Mesodermal cell (in vitro differentiated cells): ENCODE measurements around the gene NPNT.

ENCODE experiments used
- H3K27ac ChIP-seq: 2 replicates; pipeline ENCODE4 v1.7.0; 2013; ENCODE audit warnings: mild to moderate bottlenecking, low read depth, low read length, moderate library complexity; ENCODE audit not compliant: severe bottlenecking
- H3K36me3 ChIP-seq: 2 replicates; pipeline ENCODE4 v1.7.1; 2013; ENCODE audit warnings: mild to moderate bottlenecking, low read length, moderate library complexity; ENCODE audit not compliant: control insufficient read depth, insufficient read depth
- H3K4me1 ChIP-seq: one replicate; pipeline ENCODE4 v1.7.1; 2013; ENCODE audit warnings: mild to moderate bottlenecking, low read length; ENCODE audit not compliant: insufficient read depth, control insufficient read depth, poor library complexity, severe bottlenecking
- H3K4me3 ChIP-seq: 2 replicates; pipeline ENCODE4 v1.7.0; 2013; ENCODE audit warnings: low read length, control low read depth, mild to moderate bottlenecking; ENCODE audit not compliant: insufficient read depth, poor library complexity, severe bottlenecking; ENCODE audit errors: extremely low read depth
- H3K9me3 ChIP-seq: 2 replicates; pipeline ENCODE4 v1.7.1; 2013; ENCODE audit warnings: mild to moderate bottlenecking, low read length, moderate library complexity; ENCODE audit not compliant: control insufficient read depth
- WGBS, 2 experiments: methylation state at CpG; one replicate each; pipeline ENCODE4 v1.1.5; 2013; ENCODE audit warnings: missing lambda C conversion rate in 2 of 2; ENCODE audit not compliant: insufficient coverage in 2 of 2; 5-methylcytosine and 5-hydroxymethylcytosine counted together

The NPNT gene

GRCh38 chr4:105917171-105917685 lies 22.0 kb downstream of the NPNT start:
- Histone ChIP-seq H3K4me3 (no peak overlapping the region), H3K36me3 (no peaks in the 10 kb centered on the region), H3K9me3 (no peaks in the 10 kb centered on the region), H3K4me1 (no peaks in the 10 kb centered on the region), H3K27ac (no peak overlapping the region)
- 89 to 100% methylated on average over 3 of the region's 3 CpGs for WGBS, 2 experiments

DNA sequence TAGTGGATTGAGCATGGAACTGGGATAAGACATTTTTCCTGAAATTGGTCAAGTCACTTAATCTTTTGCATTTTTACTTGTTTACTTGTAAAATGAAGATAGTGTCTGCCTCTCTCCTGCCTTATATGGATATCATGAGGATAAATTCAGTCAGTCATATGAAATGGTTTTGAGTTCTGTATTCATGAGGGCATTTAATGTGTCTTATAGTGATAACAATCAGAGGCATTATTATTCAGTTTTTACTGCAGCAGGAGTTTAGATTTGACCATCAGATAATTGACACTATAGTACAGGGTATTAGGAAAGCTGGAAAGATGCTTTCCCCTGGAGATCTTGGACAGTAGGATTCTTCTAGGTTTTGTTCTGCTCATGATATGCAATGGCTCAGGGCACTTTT lies 26.0 kb downstream of the NPNT start:
- H3K27ac ChIP-seq: no peak overlapping the region
- H3K4me3 ChIP-seq: no peak overlapping the region
- no peaks in the 10 kb centered on the region for H3K36me3 ChIP-seq
- H3K9me3 ChIP-seq: no peaks in the 10 kb centered on the region
- H3K4me1 ChIP-seq: peaks cover 11% of the 10 kb centered on the region

DNA sequence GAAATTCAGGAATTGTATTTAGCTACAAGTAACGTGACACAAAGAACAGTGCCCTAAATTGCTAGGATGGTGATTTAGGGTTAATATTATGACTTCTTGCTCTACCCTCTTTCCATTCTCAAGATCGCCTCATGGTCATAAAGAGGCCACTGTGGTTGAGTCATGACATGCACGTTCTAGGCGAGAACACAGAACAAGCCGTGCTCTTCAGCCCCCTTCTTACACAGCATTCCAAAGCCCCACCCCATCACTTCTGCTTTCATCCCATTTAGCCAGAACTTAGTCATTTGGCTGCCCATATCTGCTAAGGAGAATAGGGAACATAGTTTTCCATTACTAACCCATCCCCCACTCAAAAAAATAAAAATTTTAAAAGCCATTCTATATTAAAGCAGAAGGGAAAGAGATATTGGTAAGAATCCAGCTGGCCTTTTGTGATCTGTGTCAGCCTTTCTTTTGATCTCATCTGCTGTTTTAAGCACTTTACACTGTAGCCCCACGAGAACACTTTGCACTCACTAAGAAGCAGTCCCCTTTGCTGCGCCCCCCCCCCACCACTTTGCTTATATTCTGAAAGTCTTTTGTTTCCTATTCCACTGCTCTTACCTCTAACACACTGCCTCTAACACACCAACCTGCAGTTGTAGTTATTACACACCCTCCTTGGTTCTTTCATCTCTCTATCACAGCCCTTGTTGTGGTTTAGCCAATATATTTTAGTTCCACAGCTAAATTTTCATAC lies 28.4 kb downstream of the NPNT start:
- H3K27ac ChIP-seq: no peak overlapping the region
- H3K4me1 ChIP-seq: peaks cover 11% of the 10 kb centered on the region
- no peak overlapping the region for H3K4me3 ChIP-seq
- WGBS, 2 experiments: 58 to 72% methylated on average over 3 to 5 of the region's 7 CpGs
- H3K9me3 ChIP-seq: no peaks in the 10 kb centered on the region
- H3K36me3 ChIP-seq: no peaks in the 10 kb centered on the region

DNA sequence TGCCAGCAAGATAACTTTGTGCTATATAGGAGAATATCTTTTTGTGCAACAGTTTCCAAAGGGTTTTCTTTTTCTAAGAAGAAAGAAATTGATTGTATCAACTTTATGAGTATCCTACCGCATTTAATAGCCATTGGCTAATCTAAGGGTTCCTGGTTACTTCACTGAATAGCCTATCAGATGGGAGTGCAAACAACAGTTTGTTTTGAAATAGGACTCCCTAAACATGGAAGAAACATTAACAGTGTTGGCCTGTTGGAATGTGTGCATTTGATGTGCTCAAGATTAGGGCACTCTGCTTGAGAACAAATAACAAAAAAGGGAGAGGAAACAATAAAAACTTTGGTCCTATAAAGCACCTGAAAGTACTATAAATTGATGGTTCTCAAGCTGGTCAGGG lies 29.1 kb downstream of the NPNT start:
- peaks cover 11% of the 10 kb centered on the region for H3K4me1 ChIP-seq
- H3K9me3 ChIP-seq: no peaks in the 10 kb centered on the region
- 100% methylated on average over 1 of the region's 1 CpG; no CpG with 5 or more reads in 1 of the 2 experiments for WGBS, 2 experiments
- H3K27ac ChIP-seq: no peak overlapping the region
- H3K36me3 ChIP-seq: no peaks in the 10 kb centered on the region
- no peak overlapping the region for H3K4me3 ChIP-seq

GRCh38 chr4:105930698-105931097 lies 35.4 kb downstream of the NPNT start:
- Histone ChIP-seq H3K4me1 (no peaks in the 10 kb centered on the region), H3K27ac (no peak overlapping the region), H3K4me3 (no peak overlapping the region), H3K36me3 (no peaks in the 10 kb centered on the region), H3K9me3 (no peaks in the 10 kb centered on the region)
- WGBS, 2 experiments: 80 to 100% methylated on average over 1 of the region's 2 CpGs

DNA sequence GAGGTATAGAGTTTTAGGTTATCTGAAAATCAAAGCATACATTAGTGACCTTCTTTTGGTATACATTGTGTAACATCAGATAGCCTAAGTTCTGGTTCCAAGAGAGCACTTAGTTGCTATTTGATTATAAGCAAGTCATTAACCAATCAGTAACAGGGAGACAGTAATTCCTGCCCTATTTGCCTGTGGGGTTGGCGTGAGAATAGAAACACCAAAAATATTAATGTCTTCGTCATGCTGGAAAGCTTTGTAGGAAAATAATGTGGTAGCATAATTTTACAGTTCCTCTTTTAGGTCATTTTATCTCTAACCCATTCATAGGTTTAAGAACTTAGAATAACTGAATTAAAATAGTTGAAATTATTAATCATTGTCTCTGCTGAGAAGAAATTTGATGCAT lies 37.8 kb downstream of the NPNT start:
- Histone ChIP-seq H3K36me3 (no peaks in the 10 kb centered on the region), H3K9me3 (no peaks in the 10 kb centered on the region), H3K4me3 (no peak overlapping the region), H3K27ac (no peak overlapping the region), H3K4me1 (no peaks in the 10 kb centered on the region)
- no CpG with 5 or more reads among the region's 2 CpGs for WGBS, 2 experiments

DNA sequence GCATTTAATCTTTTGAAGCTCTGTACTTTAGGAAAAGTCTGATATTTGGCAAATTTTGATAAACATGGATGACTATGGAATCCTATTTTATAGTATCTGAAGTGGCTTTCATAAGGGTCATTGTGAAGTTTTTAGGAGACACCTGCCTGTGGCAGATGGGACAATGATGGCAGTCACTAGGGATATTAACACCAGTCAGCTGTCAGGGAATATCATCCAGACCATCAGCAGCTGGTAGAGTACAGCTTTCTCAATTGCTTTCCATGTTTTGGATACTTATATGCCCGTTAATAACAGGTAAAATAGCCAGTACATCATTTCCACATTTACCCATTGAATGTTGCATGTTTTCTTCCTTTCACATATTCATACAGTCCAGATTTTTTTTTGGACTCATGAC lies 39.1 kb downstream of the NPNT start:
- 75 to 86% methylated on average over 1 of the region's 1 CpG for WGBS, 2 experiments
- H3K4me3 ChIP-seq: no peak overlapping the region

DNA sequence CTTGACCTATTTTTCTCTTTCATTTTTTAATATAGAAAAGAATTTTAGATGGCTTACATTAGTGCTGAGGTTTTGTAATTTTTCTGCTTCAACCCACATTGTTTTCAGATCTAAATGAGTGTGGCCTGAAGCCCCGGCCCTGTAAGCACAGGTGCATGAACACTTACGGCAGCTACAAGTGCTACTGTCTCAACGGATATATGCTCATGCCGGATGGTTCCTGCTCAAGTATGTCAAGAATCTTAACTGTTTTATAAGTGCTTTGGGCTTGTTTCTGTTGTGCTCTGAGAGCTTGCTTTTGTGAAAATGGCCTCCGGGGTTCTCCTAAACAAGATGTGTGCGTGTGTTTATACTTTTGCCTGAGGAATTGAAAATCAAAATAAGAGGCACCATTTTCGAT lies 41.6 kb downstream of the NPNT start:
- H3K36me3 ChIP-seq: no peaks in the 10 kb centered on the region
- H3K4me1 ChIP-seq: no peaks in the 10 kb centered on the region
- no peak overlapping the region for H3K4me3 ChIP-seq
- H3K27ac ChIP-seq: no peak overlapping the region
- no peaks in the 10 kb centered on the region for H3K9me3 ChIP-seq
- WGBS, 2 experiments: 83 to 100% methylated on average over 1 to 4 of the region's 7 CpGs

More for the DNA sequence above, 39.1 kb downstream of the NPNT start:
- H3K9me3 ChIP-seq: no peaks in the 10 kb centered on the region
- no peaks in the 10 kb centered on the region for H3K36me3 ChIP-seq
- H3K27ac ChIP-seq: no peak overlapping the region
- H3K4me1 ChIP-seq: no peaks in the 10 kb centered on the region

GRCh38 chr4:105937759-105938158 lies 42.5 kb downstream of the NPNT start:
- Histone ChIP-seq H3K27ac (no peak overlapping the region), H3K4me3 (no peak overlapping the region), H3K4me1 (no peaks in the 10 kb centered on the region), H3K9me3 (no peaks in the 10 kb centered on the region), H3K36me3 (no peaks in the 10 kb centered on the region)
- WGBS, 2 experiments: no CpG with 5 or more reads among the region's 1 CpG

DNA sequence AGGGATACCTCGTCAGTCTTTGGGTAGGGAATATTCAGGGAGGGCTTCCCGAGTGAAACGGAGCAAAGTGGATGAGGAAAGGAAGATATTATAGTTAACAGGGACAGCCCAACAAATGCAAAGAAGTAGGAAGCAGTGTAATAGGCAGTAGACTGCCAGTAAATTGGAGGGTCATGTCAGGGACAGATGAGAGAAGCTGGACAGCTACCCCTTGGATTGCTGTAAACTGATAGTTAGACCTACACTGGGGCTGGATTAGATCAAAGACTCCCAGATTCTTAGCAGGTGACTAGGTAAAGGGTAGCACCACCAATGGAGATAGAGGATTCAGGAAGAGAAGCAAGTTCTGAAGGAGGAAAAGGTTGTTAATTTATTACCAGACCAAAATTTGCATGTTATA lies 48.0 kb downstream of the NPNT start:
- 79 to 89% methylated on average over 3 of the region's 3 CpGs for WGBS, 2 experiments
- no peaks in the 10 kb centered on the region for H3K9me3 ChIP-seq
- H3K4me3 ChIP-seq: no peak overlapping the region
- no peaks in the 10 kb centered on the region for H3K36me3 ChIP-seq
- H3K27ac ChIP-seq: no peak overlapping the region
- no peaks in the 10 kb centered on the region for H3K4me1 ChIP-seq

- Histone ChIP-seq H3K9me3 (no peaks in the 10 kb centered on the region), H3K4me3 (no peak overlapping the region), H3K4me1 (no peaks in the 10 kb centered on the region), H3K27ac (no peak overlapping the region), H3K36me3 (no peaks in the 10 kb centered on the region)
- no CpG with 5 or more reads among the region's 1 CpG for WGBS, 2 experiments
Measured at GRCh38 chr4:105944540-105944939, 49.3 kb downstream of the NPNT start.
